IMR-90 (cell line): ENCODE measurements around the gene SP2.

Source experiments
- CEBPB ChIP-seq: IDR thresholded peaks from 2 replicates; pipeline ENCODE4 v1.6.1; 2012; ENCODE audit warnings: low read depth, low read length, improper control_type of control experiment
- CTCF ChIP-seq: conservative IDR thresholded peaks from 2 replicates; pipeline ENCODE4 v1.5.1; 2012; ENCODE audit warnings: mild to moderate bottlenecking, low read depth, low read length, improper control_type of control experiment
- NFE2L2 ChIP-seq: fragments of 150-350 bp; IDR thresholded peaks from 2 replicates; pipeline ENCODE4 v1.6.1; 2016; ENCODE audit warnings: low read depth, mild to moderate bottlenecking, low read length
- POLR2A ChIP-seq: IDR thresholded peaks from 2 replicates; pipeline ENCODE4 v1.6.1; 2012; ENCODE audit warnings: mild to moderate bottlenecking, low read depth, low read length
- RFX5 ChIP-seq: IDR thresholded peaks from 2 replicates; pipeline ENCODE4 v1.8.0; 2012; ENCODE audit warnings: low read depth, mild to moderate bottlenecking, low read length, moderate library complexity

GRCh38 chr17:47872651-47873161 is 23.3 kb upstream of the SP2 start:
- no peak for TF ChIP-seq CTCF
- no peak for TF ChIP-seq RFX5
- no peak for TF ChIP-seq POLR2A
- no peak for TF ChIP-seq NFE2L2
- TF ChIP-seq CEBPB = no peak
